GM20431 (cell line): ENCODE results near the gene CFL1.

Source experiments
- in situ Hi-C: fragments of 300-500 bp; cut with MseI, MboI; formaldehyde crosslinking; loops from one replicate; pipeline ENCODE4 v1.15.0; 2020; ENCODE audit warnings: low sequenced_read_pairs; ENCODE audit not compliant: unreplicated experiment

The CFL1 gene

GRCh38 chr11:65888163-65888814 is 30.3 kb upstream of the CFL1 start, which contains the start of gene FIBP:
TSS of gene FIBP (minus strand) at chr11:65888471. CDS start at chr11:65888418, 53 bp downstream.
- in situ Hi-C loops, result no loop called here

GRCh38 chr11:65887723-65888162 is 29.8 kb upstream of the CFL1 start:
- in situ Hi-C loops, result no loop called here

GRCh38 chr11:65886826-65887722 is 29.1 kb upstream of the CFL1 start:
- in situ Hi-C loops, result no loop called here

GRCh38 chr11:65885808-65886536 is 28.0 kb upstream of the CFL1 start:
- in situ Hi-C loops, result no loop called here

- in situ Hi-C loops, result no loop called here
These were observed 27.3 kb upstream of the CFL1 start for GRCh38 chr11:65885231-65885630.

- in situ Hi-C loops, result loop anchor here (5.0 kb wide), 1 partner anchor 103 kb away; no protein-coding TSS in a partner anchor
These were observed 26.7 kb upstream of the CFL1 start for GRCh38 chr11:65884716-65885092.

GRCh38 chr11:65883786-65884715 is 26.1 kb upstream of the CFL1 start:
- in situ Hi-C loops, result loop anchor here (5.0 kb wide), 1 partner anchor 103 kb away; no protein-coding TSS in a partner anchor

DNA sequence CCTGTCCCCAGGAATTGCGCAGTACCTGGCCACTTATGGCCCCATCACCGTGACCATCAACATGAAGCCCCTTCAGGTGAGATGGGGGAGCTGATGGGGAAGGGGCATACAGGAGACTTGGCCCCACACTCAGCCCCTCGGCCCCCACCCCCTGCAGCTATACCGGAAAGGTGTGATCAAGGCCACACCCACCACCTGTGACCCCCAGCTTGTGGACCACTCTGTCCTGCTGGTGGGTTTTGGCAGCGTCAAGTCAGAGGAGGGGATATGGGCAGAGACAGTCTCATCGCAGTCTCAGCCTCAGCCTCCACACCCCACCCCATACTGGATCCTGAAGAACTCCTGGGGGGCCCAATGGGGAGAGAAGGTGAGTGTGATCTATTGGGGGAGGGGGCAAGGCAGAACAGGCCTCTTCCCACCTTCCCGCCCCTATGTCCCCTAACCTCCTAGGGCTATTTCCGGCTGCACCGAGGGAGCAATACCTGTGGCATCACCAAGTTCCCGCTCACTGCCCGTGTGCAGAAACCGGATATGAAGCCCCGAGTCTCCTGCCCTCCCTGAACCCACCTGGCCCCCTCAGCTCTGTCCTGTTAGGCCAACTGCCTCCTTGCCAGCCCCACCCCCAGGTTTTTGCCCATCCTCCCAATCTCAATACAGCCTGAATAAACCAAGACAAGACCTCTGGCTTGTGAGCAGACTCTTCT is 25.2 kb upstream of the CFL1 start:
- in situ Hi-C loops, result loop anchor here (5.0 kb wide), 1 partner anchor 104 kb away; no protein-coding TSS in a partner anchor

GRCh38 chr11:65882120-65883057 is 24.4 kb upstream of the CFL1 start:
- in situ Hi-C loops, result loop anchor here (5.0 kb wide), 1 partner anchor 105 kb away; no protein-coding TSS in a partner anchor

DNA sequence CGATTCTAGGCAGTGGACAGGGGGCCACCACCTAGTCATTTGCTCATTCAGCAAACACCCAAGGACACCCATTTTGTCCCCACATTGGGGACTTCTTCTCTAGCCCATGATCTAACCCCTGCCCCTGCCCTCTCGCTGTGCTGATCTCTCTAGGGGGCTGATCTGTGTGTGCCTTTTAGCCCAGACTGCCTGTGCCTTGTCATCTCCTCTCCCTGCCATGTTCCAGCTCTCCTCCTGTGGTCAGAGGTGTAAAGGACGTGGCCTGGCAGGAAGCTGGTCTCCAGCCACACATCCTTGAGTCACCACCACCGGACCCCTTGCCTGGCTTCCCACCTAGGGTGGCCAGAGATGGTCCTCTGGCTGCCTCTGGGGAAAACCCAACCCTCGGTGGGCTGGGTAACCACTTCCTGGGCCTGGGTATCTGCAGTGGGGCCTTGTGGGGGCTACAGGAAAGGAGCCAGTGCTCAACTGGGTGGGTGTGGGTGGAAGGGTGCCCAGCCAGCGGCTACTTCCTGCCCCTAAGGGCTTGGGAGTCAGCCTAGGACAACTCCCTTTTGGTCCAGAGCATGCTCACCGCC is 23.0 kb upstream of the CFL1 start:
- in situ Hi-C loops, result loop anchor here (5.0 kb wide), 1 partner anchor 106 kb away; no protein-coding TSS in a partner anchor

GRCh38 chr11:65880027-65880426 is 22.0 kb upstream of the CFL1 start:
- in situ Hi-C loops, result loop anchor here (5.0 kb wide), 1 partner anchor 107 kb away; no protein-coding TSS in a partner anchor

GRCh38 chr11:65879617-65880016 is 21.6 kb upstream of the CFL1 start, which contains the start of gene CTSW:
TSS of gene CTSW (plus strand) at chr11:65879837. CDS start at chr11:65879855, 18 bp downstream.
- in situ Hi-C loops, result loop anchor here (5.0 kb wide), 1 partner anchor 108 kb away; no protein-coding TSS in a partner anchor

GRCh38 chr11:65873318-65874156 is 15.6 kb upstream of the CFL1 start:
- in situ Hi-C loops, result no loop called here

DNA sequence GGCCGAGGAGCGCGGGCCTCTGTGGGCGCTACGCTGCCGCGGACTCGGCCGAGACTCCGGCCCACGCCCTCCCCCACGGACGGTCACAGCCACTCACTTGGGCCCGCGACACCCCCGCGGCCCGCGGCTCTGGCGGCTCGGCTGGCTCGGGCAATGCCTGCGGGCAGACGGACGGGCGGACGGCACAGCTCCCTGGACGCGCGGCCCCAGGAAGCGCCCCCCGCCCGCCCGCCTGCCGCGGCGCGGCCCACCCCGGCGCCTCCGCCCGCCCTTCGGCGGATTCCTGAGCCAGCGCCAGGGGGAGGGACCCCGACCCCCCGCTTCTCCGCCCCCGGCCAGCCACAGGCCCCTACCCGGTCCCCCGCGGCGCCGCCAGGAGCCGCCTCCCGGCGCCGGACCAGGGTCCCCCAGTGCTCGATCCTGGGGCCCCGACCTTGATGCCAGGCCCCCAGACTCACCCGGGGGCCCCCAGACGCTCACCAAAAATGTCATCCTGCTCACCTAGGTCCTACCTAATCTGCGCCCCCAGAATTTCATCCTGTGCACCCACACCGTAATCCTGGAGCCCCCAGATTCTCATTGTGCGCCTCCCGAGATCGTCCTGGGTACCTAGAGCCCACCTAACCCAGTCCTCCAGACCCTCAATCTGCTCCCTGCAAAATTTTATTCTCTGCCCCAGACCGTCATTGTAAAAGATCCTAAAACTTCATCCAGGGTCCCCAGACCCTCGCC is 14.8 kb upstream of the CFL1 start, which contains the start of gene EFEMP2:
TSS of gene EFEMP2 (minus strand) at position 215 of the 732 bp plus-strand sequence. CDS start 446 bp downstream, outside the sequence.
- in situ Hi-C loops, result no loop called here

DNA sequence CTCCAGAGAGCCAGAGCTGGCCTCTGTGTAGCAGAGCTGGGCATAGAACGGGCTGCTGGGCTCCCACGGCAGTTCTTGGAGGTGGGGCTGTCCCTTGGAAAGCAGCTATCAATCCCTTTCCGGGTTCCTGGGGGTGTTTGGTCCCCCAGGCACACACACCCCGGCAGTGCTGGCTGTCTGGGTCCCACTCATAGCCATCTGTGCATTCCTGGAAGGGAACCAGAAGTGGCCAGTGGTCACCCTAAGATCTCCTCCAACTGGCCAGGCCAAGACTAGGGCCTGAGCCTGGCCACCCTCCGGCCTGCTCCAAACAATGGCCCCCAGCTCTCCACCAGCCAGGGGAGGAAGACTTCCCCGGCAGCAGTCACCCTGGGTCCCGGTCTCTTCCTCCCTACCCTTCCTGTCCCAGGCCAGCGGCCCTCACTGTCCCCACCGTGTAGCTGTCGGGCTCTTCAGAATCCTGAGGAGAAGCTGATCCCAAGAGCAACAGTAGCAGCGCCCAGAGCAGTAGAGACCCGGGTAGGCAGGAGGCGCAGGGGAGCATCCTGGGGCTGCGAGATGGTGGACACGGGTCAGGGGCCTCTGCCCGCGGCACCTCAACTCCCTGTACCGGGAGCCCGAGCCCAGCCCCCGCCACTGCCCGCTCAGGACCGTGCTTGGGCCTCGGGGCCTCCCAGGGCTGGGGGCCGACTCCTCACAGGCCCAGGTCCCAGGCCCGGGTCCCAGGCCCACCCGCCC is 14.0 kb upstream of the CFL1 start:
- in situ Hi-C loops, result no loop called here
